T-helper 1 cell treated with Interleukin-12 subunit alpha and Interleukin-12 subunit beta and Interleukin-4 antibody, amounts not matched to agents 30 μg/mL and 1 μg/mL, for 36 hours (primary cell): Measurements from ENCODE around the gene ACACB.
"Not testable (repeated sequence)": the region's sequence is repeated elsewhere in the genome, so short reads cannot be mapped to it uniquely, and the experiment has no call there.

Experiments used
- H3K27ac Mint-ChIP-seq: one replicate; pipeline ENCODE4 v1.8.0; 2021; ENCODE audit warnings: mild to moderate bottlenecking, mixed read lengths
- H3K27me3 Mint-ChIP-seq: one replicate; pipeline ENCODE4 v1.8.0; 2021; ENCODE audit warnings: low read depth, mixed read lengths
- H3K36me3 Mint-ChIP-seq: one replicate; pipeline ENCODE4 v1.8.0; 2021; ENCODE audit warnings: low read depth, mixed read lengths
- H3K4me1 Mint-ChIP-seq: one replicate; pipeline ENCODE4 v1.8.0; 2021; ENCODE audit warnings: low read depth, mixed read lengths
- H3K4me3 Mint-ChIP-seq: one replicate; pipeline ENCODE4 v1.8.0; 2021; ENCODE audit warnings: mild to moderate bottlenecking, moderate library complexity, mixed read lengths
- H3K9me3 Mint-ChIP-seq: one replicate; pipeline ENCODE4 v1.8.0; 2021; ENCODE audit warnings: mixed read lengths

ACACB gene

DNA sequence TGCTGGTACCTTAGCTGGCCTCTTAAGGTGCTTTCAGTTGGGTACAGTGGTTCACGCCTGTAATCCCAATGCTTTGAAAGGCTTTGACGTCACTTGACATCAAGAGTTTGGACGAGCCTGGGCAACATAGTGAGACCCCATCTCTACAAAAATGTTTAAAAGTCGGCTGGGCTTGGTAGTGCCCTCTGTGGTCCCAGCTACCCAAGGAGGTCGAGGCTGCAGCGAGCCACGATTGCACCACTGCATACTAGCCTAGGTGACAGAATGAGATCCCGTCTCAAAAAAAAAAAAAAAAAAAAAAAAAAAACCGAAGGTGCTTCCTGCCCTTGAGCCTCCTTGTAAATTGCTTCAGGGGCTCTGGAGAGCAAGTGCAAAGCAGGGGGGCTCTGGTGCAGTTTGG lies 50.0 kb downstream of the ACACB start:
- Mint-ChIP-seq H3K9me3 (no peaks in the 10 kb centered on the region), H3K27me3 (no peaks in the 10 kb centered on the region), H3K4me3 (no peak overlapping the region), H3K27ac (no peak overlapping the region), H3K36me3 (peaks cover 2% of the 10 kb centered on the region), H3K4me1 (peaks cover 3% of the 10 kb centered on the region)

GRCh38 chr12:109167781-109168180 lies 51.4 kb downstream of the ACACB start:
- Mint-ChIP-seq H3K4me1 (peaks cover 3% of the 10 kb centered on the region), H3K27ac (no peak overlapping the region), H3K27me3 (no peaks in the 10 kb centered on the region), H3K9me3 (peaks cover 1% of the 10 kb centered on the region), H3K36me3 (peaks cover 8% of the 10 kb centered on the region), H3K4me3 (no peak overlapping the region)

GRCh38 chr12:109169262-109169661 lies 52.9 kb downstream of the ACACB start:
- no peaks in the 10 kb centered on the region for H3K4me1 Mint-ChIP-seq
- H3K36me3 Mint-ChIP-seq: peaks cover 9% of the 10 kb centered on the region
- peaks cover 4% of the 10 kb centered on the region for H3K9me3 Mint-ChIP-seq
- H3K4me3 Mint-ChIP-seq: no peak overlapping the region
- no peak overlapping the region for H3K27ac Mint-ChIP-seq
- H3K27me3 Mint-ChIP-seq: no peaks in the 10 kb centered on the region

- Mint-ChIP-seq H3K4me3 (no peak overlapping the region), H3K9me3 (peaks cover 4% of the 10 kb centered on the region), H3K27me3 (no peaks in the 10 kb centered on the region), H3K36me3 (peaks cover 9% of the 10 kb centered on the region), H3K27ac (no peak overlapping the region), H3K4me1 (no peaks in the 10 kb centered on the region)
Observed at GRCh38 chr12:109169686-109170085, 53.3 kb downstream of the ACACB start.

- H3K9me3 Mint-ChIP-seq: peaks cover 4% of the 10 kb centered on the region
- H3K27me3 Mint-ChIP-seq: no peaks in the 10 kb centered on the region
- H3K4me3 Mint-ChIP-seq: no peak overlapping the region
- no peak overlapping the region for H3K27ac Mint-ChIP-seq
- H3K36me3 Mint-ChIP-seq: peaks cover 9% of the 10 kb centered on the region
- H3K4me1 Mint-ChIP-seq: no peaks in the 10 kb centered on the region
Observed at GRCh38 chr12:109170324-109170723, 53.9 kb downstream of the ACACB start.

- not testable (repeated sequence) for H3K36me3 Mint-ChIP-seq, H3K4me1 Mint-ChIP-seq, H3K4me3 Mint-ChIP-seq, H3K27me3 Mint-ChIP-seq, H3K27ac Mint-ChIP-seq, H3K9me3 Mint-ChIP-seq
Observed at GRCh38 chr12:109172787-109173186, 56.4 kb downstream of the ACACB start.

DNA sequence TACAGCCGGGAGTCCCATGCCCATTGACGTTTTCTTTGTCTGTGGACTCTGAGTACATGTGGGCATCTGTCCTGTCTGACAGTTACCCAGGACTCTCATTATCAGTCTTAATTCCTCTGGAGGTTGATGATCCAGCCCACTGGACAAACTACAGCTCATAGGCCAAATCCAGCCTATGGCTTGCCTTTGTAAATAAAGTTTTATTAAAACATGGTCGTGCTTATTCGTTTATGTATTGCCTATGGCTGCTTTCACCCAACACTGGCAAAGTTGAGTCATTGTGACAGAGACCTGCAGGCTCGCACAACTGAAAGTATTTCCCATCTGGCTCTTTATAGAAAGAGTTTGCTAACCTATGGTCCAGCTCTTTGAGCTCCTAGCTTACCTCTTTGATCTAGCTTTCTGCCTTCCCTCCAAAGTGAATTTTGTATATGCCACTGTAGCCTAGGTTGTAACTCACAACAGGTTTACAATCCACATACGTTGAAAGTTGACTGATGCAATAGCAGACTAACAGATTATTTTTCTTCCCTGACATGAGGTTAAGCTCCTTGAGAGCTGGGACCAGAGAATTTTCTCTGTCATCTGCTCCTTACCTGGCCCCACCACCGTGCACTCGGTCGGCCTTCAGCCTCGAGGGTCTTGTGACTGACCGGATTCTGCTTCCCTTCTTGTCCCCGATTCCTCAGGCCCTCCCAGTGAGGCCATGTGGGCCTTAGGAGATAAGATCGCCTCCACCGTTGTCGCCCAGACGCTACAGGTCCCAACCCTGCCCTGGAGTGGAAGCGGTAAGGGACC lies 57.3 kb downstream of the ACACB start:
- Mint-ChIP-seq H3K36me3 (peaks cover 9% of the 10 kb centered on the region), H3K4me1 (no peaks in the 10 kb centered on the region), H3K27ac (no peak overlapping the region), H3K9me3 (peaks cover 4% of the 10 kb centered on the region), H3K27me3 (no peaks in the 10 kb centered on the region), H3K4me3 (no peak overlapping the region)

DNA sequence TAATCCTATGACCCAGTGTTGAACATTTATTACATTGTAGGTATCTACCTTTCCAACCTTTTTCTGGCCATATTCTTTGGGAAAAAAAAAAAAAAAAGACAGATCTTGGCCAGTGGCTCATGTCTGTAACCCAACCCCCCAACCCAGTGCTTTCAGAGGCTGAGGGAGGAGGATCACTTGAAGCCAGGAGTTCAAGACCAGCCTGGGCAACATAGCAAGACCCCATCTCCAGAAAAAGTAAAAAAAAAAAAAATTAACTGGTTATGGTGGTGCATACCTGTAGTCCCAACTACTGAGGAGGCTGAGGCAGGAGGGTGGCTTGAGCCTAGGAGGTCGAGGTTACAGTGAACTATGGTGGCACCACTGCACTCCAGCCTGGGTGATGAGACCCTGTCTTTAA lies 58.1 kb downstream of the ACACB start:
- peaks cover 9% of the 10 kb centered on the region for H3K36me3 Mint-ChIP-seq
- no peaks in the 10 kb centered on the region for H3K27me3 Mint-ChIP-seq
- peaks cover 4% of the 10 kb centered on the region for H3K9me3 Mint-ChIP-seq
- H3K4me3 Mint-ChIP-seq: no peak overlapping the region
- H3K4me1 Mint-ChIP-seq: no peaks in the 10 kb centered on the region
- H3K27ac Mint-ChIP-seq: no peak overlapping the region

DNA sequence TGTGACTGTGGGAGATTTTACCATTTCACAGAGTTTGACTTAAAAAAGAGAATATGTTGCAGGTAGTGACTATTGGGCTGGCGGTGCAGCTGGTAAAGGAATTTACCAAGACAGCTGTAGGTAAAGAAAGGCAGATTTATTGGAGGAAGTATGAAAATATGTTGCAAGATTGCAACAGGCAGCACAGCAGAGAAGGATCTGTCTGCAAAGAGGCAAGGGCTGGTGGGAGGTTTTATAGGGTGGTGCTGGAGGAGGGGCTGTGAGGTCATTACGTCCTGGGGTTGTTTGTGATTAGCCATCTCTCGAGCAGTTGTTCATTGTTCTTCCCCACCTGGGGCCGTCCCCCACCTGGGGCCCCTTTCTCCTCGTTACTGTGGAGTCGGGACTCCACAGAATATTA lies 62.1 kb downstream of the ACACB start:
- no peaks in the 10 kb centered on the region for H3K9me3 Mint-ChIP-seq
- H3K27ac Mint-ChIP-seq: no peak overlapping the region
- H3K4me1 Mint-ChIP-seq: no peaks in the 10 kb centered on the region
- no peaks in the 10 kb centered on the region for H3K27me3 Mint-ChIP-seq
- H3K4me3 Mint-ChIP-seq: no peak overlapping the region
- H3K36me3 Mint-ChIP-seq: no peaks in the 10 kb centered on the region

DNA sequence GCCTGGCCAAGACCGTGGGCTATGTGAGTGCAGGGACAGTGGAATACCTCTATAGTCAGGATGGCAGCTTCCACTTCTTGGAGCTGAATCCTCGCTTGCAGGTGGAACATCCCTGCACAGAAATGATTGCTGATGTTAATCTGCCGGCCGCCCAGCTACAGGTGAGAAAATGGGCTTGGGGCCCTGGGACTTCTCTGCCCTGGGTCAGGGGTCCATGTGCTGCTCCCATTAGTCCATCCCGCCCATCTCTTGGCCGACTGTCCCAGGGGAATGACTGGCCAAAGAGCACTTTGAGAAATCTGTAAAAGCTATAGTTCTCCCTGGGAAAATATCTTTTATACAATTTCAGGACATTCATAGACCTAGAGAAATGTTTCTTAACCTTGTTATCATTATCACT lies 63.5 kb downstream of the ACACB start:
- Mint-ChIP-seq H3K27me3 (no peaks in the 10 kb centered on the region), H3K4me1 (no peaks in the 10 kb centered on the region), H3K9me3 (no peaks in the 10 kb centered on the region), H3K36me3 (no peaks in the 10 kb centered on the region), H3K27ac (no peak overlapping the region), H3K4me3 (no peak overlapping the region)

DNA sequence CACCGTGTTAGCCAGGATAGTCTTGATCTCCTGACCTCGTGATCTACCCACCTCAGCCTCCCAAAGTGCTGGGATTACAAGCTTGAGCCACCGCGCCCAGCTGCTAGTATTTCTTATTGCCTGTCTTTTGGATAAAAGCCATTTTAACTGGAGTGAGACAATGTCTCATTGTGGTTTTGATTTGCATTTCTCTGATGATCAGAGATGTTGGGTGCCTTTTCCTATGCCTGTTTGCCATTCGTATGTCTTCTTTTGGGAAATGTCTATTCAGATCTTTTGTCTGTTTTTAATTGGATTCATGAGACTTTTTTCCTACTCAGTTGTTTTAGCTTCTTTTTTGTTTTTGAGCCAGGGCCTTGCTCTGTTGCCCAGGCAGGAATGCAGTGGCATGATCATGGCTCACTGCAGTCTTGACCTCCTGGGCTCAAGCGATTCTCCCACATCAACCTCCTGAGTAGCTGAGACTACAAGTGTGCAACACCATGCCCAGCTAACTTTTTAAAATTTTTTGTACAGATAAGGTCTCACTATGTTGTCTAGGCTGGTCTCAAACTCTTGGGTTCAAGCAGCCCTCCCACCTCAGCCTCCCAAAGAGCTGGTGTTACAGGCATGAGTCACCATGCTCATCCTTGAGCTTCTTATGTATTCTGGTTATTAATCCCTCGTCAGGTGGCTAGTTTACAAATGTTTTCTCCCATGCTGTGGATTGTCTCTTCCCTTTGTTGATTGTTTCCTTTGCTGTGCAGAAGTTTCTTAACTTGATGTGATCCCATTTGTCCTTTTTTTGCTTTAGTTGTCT lies 65.9 kb downstream of the ACACB start:
- Mint-ChIP-seq H3K4me1 (no peaks in the 10 kb centered on the region), H3K4me3 (no peak overlapping the region), H3K9me3 (no peaks in the 10 kb centered on the region), H3K27ac (no peak overlapping the region), H3K36me3 (no peaks in the 10 kb centered on the region), H3K27me3 (no peaks in the 10 kb centered on the region)

DNA sequence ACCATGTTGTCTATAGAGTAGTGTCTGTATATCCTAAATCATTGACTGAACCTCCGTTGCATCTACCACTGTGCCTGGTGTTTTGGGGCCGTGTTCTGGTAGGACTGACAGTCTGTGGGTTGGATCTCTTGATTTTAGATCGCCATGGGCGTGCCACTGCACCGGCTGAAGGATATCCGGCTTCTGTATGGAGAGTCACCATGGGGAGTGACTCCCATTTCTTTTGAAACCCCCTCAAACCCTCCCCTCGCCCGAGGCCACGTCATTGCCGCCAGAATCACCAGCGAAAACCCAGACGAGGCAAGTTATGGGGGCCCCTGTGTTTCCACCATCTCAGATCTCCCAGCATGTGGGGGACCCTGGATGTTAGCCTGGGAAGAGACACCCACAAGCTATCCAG lies 69.1 kb downstream of the ACACB start:
- Mint-ChIP-seq H3K27me3 (no peaks in the 10 kb centered on the region), H3K36me3 (no peaks in the 10 kb centered on the region), H3K9me3 (no peaks in the 10 kb centered on the region), H3K4me3 (no peak overlapping the region), H3K27ac (no peak overlapping the region), H3K4me1 (no peaks in the 10 kb centered on the region)

DNA sequence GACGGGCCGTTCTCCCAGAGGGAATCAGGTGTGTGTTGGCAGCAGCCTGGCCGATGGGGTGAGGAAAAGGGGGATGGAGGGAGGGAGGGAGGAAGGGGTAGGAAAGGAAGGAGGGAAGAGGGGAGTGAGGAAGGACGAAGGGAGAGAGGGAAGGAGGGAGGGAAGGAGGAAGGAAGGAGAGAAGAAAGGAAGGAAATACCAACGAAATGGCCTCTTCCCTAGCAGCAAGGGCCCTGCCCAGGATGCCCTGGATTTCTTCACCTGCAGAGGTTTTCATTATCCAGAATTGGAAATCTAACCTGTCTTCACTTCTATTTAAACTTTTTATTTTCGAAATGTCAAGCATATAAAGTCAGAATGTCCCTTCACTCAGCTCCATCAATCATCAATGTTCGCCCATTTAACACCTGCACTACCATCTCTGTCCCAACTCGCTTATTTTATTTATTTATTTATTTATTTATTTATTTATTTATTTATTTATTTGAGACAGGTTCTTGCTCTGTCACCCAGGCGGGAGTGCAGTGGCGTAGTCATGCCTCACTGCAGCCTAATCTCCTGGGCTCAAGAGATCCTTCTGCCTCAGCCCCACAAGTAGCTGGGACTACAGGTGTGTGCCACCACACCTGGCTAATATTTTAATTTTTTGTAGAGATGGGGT lies 70.7 kb downstream of the ACACB start:
- Mint-ChIP-seq H3K27ac (no peak overlapping the region), H3K36me3 (no peaks in the 10 kb centered on the region), H3K4me3 (no peak overlapping the region), H3K9me3 (no peaks in the 10 kb centered on the region), H3K4me1 (no peaks in the 10 kb centered on the region), H3K27me3 (no peaks in the 10 kb centered on the region)

- H3K4me1 Mint-ChIP-seq: no peaks in the 10 kb centered on the region
- no peaks in the 10 kb centered on the region for H3K27me3 Mint-ChIP-seq
- no peak overlapping the region for H3K27ac Mint-ChIP-seq
- no peaks in the 10 kb centered on the region for H3K36me3 Mint-ChIP-seq
- H3K4me3 Mint-ChIP-seq: no peak overlapping the region
- H3K9me3 Mint-ChIP-seq: no peaks in the 10 kb centered on the region
Observed at GRCh38 chr12:109188108-109188712, 71.8 kb downstream of the ACACB start.
